D341Med (cell line): ENCODE measurements around the gene GOLM1.

Source experiments
- DNase-seq: peaks from one replicate; pipeline ENCODE4 v3.0.0; 2012; ENCODE audit warnings: low spot score

GOLM1 gene

GRCh38 chr9:85981369-85981768 is 118.0 kb downstream of the GOLM1 start:
- DNase-seq: no peak

DNA sequence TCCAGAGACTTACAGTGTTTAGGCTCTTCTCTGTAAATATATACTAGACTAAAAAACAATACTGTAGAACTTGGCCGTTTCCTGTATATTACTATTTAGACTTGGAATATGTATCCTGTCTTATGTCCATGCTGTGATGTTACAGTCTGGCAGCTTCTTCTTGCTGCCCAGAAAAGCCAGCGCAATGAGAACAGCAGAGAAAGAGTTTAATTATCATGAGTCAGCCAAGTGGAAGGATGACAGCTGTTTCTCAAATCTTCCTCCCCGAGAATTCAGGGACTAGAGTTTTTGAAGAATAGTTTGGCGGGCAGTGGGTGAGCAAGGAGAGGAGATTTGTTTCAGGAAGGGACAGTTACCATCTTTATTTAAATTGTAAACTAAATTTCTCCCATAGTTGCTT is 120.9 kb downstream of the GOLM1 start:
- DNase-seq: no peak
